Mesothelial cell of epicardium (in vitro differentiated cells): ENCODE results near the gene CCDC149. TPM values are rescaled to one million over a fixed set of nuclear protein-coding genes. Genes with fewer than 3 reads are reported as not detected.
A peak's percentile ranks its signal among the peaks of the same experiment; 100 is the strongest.

Source experiments
- DNase-seq, 2 experiments: peaks; one replicate each; pipeline ENCODE4 v3.0.0; 2021; ENCODE audit warnings: low spot score in 2 of 2; ENCODE audit not compliant: unreplicated experiment in 2 of 2
- H3K27ac Mint-ChIP-seq: 2 replicates; pipeline ENCODE4 v1.8.0; 2021; ENCODE audit warnings: mixed read lengths
- H3K27me3 Mint-ChIP-seq: 2 replicates; pipeline ENCODE4 v1.8.0; 2021; ENCODE audit warnings: low read depth, mixed read lengths
- H3K36me3 Mint-ChIP-seq: 2 replicates; pipeline ENCODE4 v1.8.0; 2021; ENCODE audit warnings: mixed read lengths
- H3K4me1 Mint-ChIP-seq: 2 replicates; pipeline ENCODE4 v1.8.0; 2021; ENCODE audit warnings: mixed read lengths
- H3K4me3 Mint-ChIP-seq: 2 replicates; pipeline ENCODE4 v1.8.0; 2021; ENCODE audit warnings: mild to moderate bottlenecking, moderate library complexity, mixed read lengths
- H3K9me3 Mint-ChIP-seq: 2 replicates; pipeline ENCODE4 v1.8.0; 2021; ENCODE audit warnings: mixed read lengths
- total RNA-seq: library from RNA; stranded (reverse); gene quantifications from 3 replicates; pipeline ENCODE4 v1.2.1, GENCODE V29; 2021
- TF ChIP-seq, protein P1 (sequence below): fragments of 200-600 bp; sonication (generic); IDR thresholded peaks from one replicate; pipeline ENCODE4 v1.5.0; 2021; ENCODE audit warnings: antibody characterized with exemption; ENCODE audit not compliant: unreplicated experiment

The CCDC149 gene
- total RNA-seq, 1 donor from 2014 or later: 16.2 TPM

DNA sequence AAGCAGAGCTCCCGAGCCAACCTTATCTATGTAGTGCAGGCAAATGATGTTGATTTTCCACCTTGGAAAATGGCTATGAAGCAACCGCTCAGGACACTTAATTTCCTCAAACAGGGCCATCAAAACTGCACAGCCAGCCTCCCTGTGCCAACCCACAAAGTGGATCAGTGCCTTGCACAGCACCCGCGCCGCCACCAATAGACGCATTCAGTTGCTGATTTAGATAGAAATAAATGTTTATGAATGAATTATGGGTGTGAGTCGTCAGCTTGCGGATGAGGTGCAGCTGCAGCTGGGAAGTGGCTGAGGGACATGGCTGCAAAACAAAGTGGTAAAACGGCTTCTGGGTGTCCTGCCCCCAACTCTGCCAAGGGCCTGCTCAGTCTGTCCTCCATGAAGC is 70.5 kb downstream of the CCDC149 start:
- Mint-ChIP-seq H3K4me3 (no peak overlapping the region), H3K27ac (no peak overlapping the region), H3K4me1 (peaks cover 2% of the 10 kb centered on the region), H3K27me3 (no peaks in the 10 kb centered on the region), H3K36me3 (peaks cover 29% of the 10 kb centered on the region), H3K9me3 (peaks cover 15% of the 10 kb centered on the region)
- DNase-seq: no peak
- TF ChIP-seq, protein P1, sequence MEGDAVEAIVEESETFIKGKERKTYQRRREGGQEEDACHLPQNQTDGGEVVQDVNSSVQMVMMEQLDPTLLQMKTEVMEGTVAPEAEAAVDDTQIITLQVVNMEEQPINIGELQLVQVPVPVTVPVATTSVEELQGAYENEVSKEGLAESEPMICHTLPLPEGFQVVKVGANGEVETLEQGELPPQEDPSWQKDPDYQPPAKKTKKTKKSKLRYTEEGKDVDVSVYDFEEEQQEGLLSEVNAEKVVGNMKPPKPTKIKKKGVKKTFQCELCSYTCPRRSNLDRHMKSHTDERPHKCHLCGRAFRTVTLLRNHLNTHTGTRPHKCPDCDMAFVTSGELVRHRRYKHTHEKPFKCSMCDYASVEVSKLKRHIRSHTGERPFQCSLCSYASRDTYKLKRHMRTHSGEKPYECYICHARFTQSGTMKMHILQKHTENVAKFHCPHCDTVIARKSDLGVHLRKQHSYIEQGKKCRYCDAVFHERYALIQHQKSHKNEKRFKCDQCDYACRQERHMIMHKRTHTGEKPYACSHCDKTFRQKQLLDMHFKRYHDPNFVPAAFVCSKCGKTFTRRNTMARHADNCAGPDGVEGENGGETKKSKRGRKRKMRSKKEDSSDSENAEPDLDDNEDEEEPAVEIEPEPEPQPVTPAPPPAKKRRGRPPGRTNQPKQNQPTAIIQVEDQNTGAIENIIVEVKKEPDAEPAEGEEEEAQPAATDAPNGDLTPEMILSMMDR: no peak

DNA sequence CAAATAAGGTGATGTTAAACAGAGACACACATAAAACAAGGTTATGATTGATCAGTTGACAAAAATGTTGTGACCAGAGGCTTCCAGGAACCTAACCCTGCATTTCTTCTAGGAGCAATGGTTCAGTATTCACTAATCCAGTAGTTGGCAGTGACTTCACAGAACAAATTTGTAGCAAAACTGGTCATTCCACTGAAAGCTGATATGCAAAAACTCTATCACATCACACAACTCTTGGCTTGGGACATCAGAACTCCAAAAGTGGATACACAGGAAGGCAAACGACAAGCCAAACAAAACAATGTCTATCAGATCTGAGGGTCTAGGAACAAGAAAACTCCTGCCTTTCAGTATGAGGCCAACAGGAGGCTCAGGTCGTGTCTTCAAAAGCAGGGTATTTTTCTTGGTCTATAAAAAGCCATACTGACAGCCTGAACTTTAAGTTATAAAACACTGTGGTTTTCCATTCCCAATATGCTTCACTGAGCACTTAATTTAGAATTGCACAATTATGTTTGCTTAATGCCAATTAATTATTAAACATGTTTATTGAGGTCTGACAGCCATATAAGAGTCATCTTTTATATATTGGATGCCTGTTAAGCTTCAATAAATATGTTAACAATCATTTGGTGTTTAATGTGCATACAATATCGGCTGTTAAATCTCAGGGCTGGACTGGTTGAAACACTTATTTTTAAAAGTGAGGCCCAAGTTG is 71.9 kb downstream of the CCDC149 start:
- H3K9me3 Mint-ChIP-seq: peaks cover 15% of the 10 kb centered on the region
- H3K27me3 Mint-ChIP-seq: no peaks in the 10 kb centered on the region
- peak overlapping the region; percentile 47 for H3K27ac Mint-ChIP-seq
- TF ChIP-seq, protein P1: no peak
- no peak for DNase-seq
- H3K4me1 Mint-ChIP-seq: peaks cover 2% of the 10 kb centered on the region
- H3K4me3 Mint-ChIP-seq: no peak overlapping the region
- H3K36me3 Mint-ChIP-seq: peaks cover 38% of the 10 kb centered on the region

DNA sequence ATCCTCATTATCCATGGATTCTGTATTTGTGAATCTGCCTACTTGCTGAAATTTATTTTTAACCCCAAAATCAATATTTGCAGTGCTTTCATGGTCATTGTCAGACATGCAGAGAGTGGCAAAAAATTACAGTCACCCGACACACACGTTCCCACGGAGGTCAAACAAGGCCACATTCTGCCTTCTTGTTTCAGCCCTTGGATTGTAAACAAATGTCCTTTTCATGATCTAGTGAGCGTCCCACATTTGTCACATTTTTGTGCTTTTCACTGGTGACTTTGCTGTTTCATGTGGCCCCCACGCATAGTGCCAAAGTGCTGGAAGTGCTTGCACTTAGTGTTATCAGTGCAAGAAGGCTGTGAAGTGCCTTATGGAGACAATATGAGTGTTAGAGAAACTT is 72.5 kb downstream of the CCDC149 start:
- peaks cover 2% of the 10 kb centered on the region for H3K4me1 Mint-ChIP-seq
- H3K9me3 Mint-ChIP-seq: peaks cover 15% of the 10 kb centered on the region
- TF ChIP-seq, protein P1: no peak
- H3K4me3 Mint-ChIP-seq: no peak overlapping the region
- H3K36me3 Mint-ChIP-seq: peaks cover 38% of the 10 kb centered on the region
- H3K27me3 Mint-ChIP-seq: no peaks in the 10 kb centered on the region
- no peak for DNase-seq
- no peak overlapping the region for H3K27ac Mint-ChIP-seq

DNA sequence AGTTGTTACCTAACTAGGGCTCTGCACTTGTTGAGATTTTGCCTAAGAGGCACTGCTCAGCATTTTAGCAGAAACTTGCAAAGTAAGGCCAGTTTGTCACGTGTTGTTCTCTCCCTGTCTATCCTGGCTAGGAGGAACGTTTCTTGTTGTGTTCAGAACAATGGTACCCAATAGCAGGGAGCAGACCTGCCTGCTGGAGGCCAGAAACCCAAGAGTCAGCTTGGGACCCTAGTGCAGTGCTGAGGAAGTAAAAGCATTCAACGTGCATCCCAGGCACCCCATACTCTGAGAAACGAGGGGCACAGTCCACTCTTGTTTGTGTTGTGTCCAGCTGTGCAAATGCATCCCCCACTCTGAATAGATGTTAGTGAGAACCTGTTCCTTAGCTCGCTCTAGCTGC is 75.1 kb downstream of the CCDC149 start:
- H3K4me3 Mint-ChIP-seq: no peak overlapping the region
- no peaks in the 10 kb centered on the region for H3K27me3 Mint-ChIP-seq
- H3K27ac Mint-ChIP-seq: no peak overlapping the region

DNA sequence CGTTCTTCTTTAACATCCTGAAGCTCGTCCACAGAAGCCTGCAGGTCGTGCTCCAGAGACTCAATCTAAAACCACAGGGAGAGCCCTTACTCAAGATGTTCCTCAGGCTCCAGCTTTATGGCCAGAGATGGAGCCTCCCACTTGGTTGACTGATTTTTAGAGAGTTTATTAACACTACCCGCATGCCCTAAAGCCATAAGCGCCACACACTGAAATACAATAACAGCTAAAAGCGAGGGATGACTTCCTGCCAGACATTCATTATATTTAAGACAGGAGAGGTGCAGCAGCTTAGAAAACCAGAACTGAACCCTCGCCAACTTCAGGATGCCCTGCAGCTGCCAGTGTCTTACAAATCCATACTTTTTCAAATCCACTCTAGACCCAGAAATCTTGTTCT is 75.5 kb downstream of the CCDC149 start:
- no peaks in the 10 kb centered on the region for H3K27me3 Mint-ChIP-seq
- H3K36me3 Mint-ChIP-seq: peaks cover 47% of the 10 kb centered on the region
- H3K27ac Mint-ChIP-seq: no peak overlapping the region
- DNase-seq: no peak
- H3K4me1 Mint-ChIP-seq: peaks cover 2% of the 10 kb centered on the region
- H3K9me3 Mint-ChIP-seq: peaks cover 15% of the 10 kb centered on the region
- no peak overlapping the region for H3K4me3 Mint-ChIP-seq
- TF ChIP-seq, protein P1: no peak

More for the DNA sequence above, 75.1 kb downstream of the CCDC149 start:
- Mint-ChIP-seq H3K4me1 (peaks cover 2% of the 10 kb centered on the region), H3K9me3 (peaks cover 15% of the 10 kb centered on the region), H3K36me3 (peaks cover 47% of the 10 kb centered on the region)
- TF ChIP-seq, protein P1: no peak
- no peak for DNase-seq
